Endothelial cell of umbilical vein (primary cell): ENCODE data around the gene MAP3K15. TPM values are rescaled to one million over a fixed set of nuclear protein-coding genes. Genes with fewer than 3 reads are reported as not detected.

Experiments
- BruUV-seq: library from RNA; stranded (reverse); fragments of 400-500 nt; replicated peaks from 2 replicates; lab custom pipeline; 2021; lab: Mats Ljungman, UMichigan
- CTCF ChIA-PET: fragments of 300-600, 350-600 bp; sonication (Branson Sonifier 250); formaldehyde crosslinking; loops from one replicate; lab custom pipeline; 2021; ENCODE audit warnings: antibody characterized with exemption, inconsistent platforms; lab: Charles Lee
- POLR2A ChIA-PET: fragments of 300-600, 350-600 bp; sonication (Branson Sonifier 250); formaldehyde crosslinking; loops from one replicate; lab custom pipeline; 2021; ENCODE audit warnings: antibody characterized with exemption, inconsistent platforms; lab: Charles Lee
- DNase-seq: peaks from one replicate; pipeline ENCODE4 v3.0.0-alpha.2; 2011; ENCODE audit warnings: low read depth, low spot score
- FAIRE-seq: peaks from 2 replicates; lab custom pipeline; 2011; peaks lifted over from hg19 to GRCh38; lab: Jason Lieb, UNC
- H2AFZ ChIP-seq: 2 replicates; pipeline ENCODE4 v1.6.0; 2012; ENCODE audit warnings: low read depth, low read length, control low read depth, inconsistent platforms
- H3K27ac ChIP-seq: 2 replicates; pipeline ENCODE4 v1.5.1; 2011; ENCODE audit warnings: low read depth, mild to moderate bottlenecking, control low read depth, low read length, moderate library complexity; ENCODE audit not compliant: insufficient read depth
- H3K27me3 ChIP-seq, 2 experiments: 2 replicates each; pipeline versions ENCODE4 v1.6.0 to v1.6.1; 2011; ENCODE audit warnings: low read length in 2 of 2, mixed read lengths in 1 of 2; ENCODE audit not compliant: control insufficient read depth in 2 of 2, insufficient read depth in 2 of 2
- H3K36me3 ChIP-seq, 2 experiments: 2 replicates in 1 of 2; 3 replicates in 1 of 2; pipeline ENCODE4 v1.5.1; 2011; ENCODE audit warnings: low read length in 2 of 2, mild to moderate bottlenecking in 1 of 2, moderate library complexity in 1 of 2; ENCODE audit not compliant: control insufficient read depth in 2 of 2, insufficient read depth in 2 of 2; ENCODE audit errors: extremely low read depth in 1 of 2
- H3K4me1 ChIP-seq: 3 replicates; pipeline ENCODE4 v1.5.1; 2011; ENCODE audit warnings: mild to moderate bottlenecking, low read length; ENCODE audit not compliant: control insufficient read depth, insufficient read depth; ENCODE audit errors: extremely low read depth
- H3K4me2 ChIP-seq: 2 replicates; pipeline ENCODE4 v1.6.1; 2011; ENCODE audit warnings: low read length, control low read depth, mixed read lengths; ENCODE audit not compliant: insufficient read depth
- H3K4me3 ChIP-seq, 3 experiments: fragments of 200-600 bp in 1 of 3; sonication (generic), shearing (Covaris generic) in 1 of 3; replicated peaks in 1 of 3; 2 replicates each; pipeline ENCODE4 v1.5.1; 2011 to 2016; ENCODE audit warnings: control low read depth in 3 of 3, low read length in 3 of 3, mild to moderate bottlenecking in 2 of 3, inconsistent platforms in 1 of 3, low read depth in 1 of 3, moderate library complexity in 1 of 3; ENCODE audit not compliant: insufficient read depth in 1 of 3
- H3K79me2 ChIP-seq: 2 replicates; pipeline ENCODE4 v1.6.0; 2012; ENCODE audit warnings: low read length, inconsistent platforms; ENCODE audit not compliant: control insufficient read depth, insufficient read depth
- H3K9ac ChIP-seq: replicated peaks from 2 replicates; pipeline ENCODE3; 2011; ENCODE audit warnings: low read length, control low read depth; ENCODE audit not compliant: insufficient read depth; ENCODE audit errors: extremely low read depth
- H3K9me1 ChIP-seq: replicated peaks from 3 replicates; pipeline ENCODE4 v1.6.0; 2011; ENCODE audit warnings: mild to moderate bottlenecking, low read length; ENCODE audit not compliant: control insufficient read depth, insufficient read depth; ENCODE audit errors: extremely low read depth
- H3K9me3 ChIP-seq: replicated peaks from 2 replicates; pipeline ENCODE4 v1.5.1; 2012; ENCODE audit warnings: low read length, inconsistent platforms; ENCODE audit not compliant: control insufficient read depth, insufficient read depth
- H4K20me1 ChIP-seq: replicated peaks from 2 replicates; pipeline ENCODE3; 2011; ENCODE audit warnings: mild to moderate bottlenecking, low read length; ENCODE audit not compliant: control insufficient read depth, insufficient read depth; ENCODE audit errors: extremely low read depth
- EZH2 ChIP-seq: IDR thresholded peaks from 2 replicates; pipeline ENCODE4 v1.6.1; 2012; ENCODE audit warnings: borderline replicate concordance, low read depth, mild to moderate bottlenecking, moderate library complexity, low read length, inconsistent platforms; ENCODE audit not compliant: severe bottlenecking
- FOS ChIP-seq: IDR thresholded peaks from 2 replicates; pipeline ENCODE4 v1.6.1; 2011; ENCODE audit warnings: mild to moderate bottlenecking, low read length, moderate library complexity, borderline replicate concordance; ENCODE audit not compliant: insufficient read depth
- GATA2 ChIP-seq: IDR thresholded peaks from 2 replicates; pipeline ENCODE4 v1.7.0; 2011; ENCODE audit warnings: low read depth, mild to moderate bottlenecking, moderate library complexity, mixed read lengths, low read length; ENCODE audit not compliant: insufficient read length, insufficient read depth
- JUN ChIP-seq: IDR thresholded peaks from 2 replicates; pipeline ENCODE4 v1.6.1; 2011; ENCODE audit warnings: borderline replicate concordance, low read depth; ENCODE audit not compliant: insufficient read length, insufficient read depth
- MYC ChIP-seq: IDR thresholded peaks from one replicate; pipeline ENCODE4 v1.6.1; 2011; ENCODE audit warnings: mild to moderate bottlenecking, low read depth, low read length
- POLR2A ChIP-seq: IDR thresholded peaks from 2 replicates; pipeline ENCODE4 v1.6.1; 2012; ENCODE audit warnings: low read depth, mild to moderate bottlenecking, control low read depth, low read length
- POLR2AphosphoS5 ChIP-seq: IDR thresholded peaks from 2 replicates; pipeline ENCODE4 v1.6.1; 2012; ENCODE audit warnings: low read depth, mild to moderate bottlenecking, control low read depth, low read length, moderate library complexity; ENCODE audit not compliant: insufficient read depth
- dilution Hi-C: fragments of 300-500 bp; cut with MboI; formaldehyde crosslinking; loops from one replicate; pipeline ENCODE4 v1.15.0; 2019; ENCODE audit warnings: low sequenced_read_pairs; ENCODE audit not compliant: extremely low pct_ligation_motif_present
- intact Hi-C: fragments of 100-400 bp; cut with micrococcal nuclease; formaldehyde crosslinking; loops from one replicate; pipeline ENCODE4 v1.10.0; 2022
- polyA plus RNA-seq, 4 experiments: library from polyadenylated mRNA; depleted of rRNA in 3 of 4; stranded (reverse) in 3 of 4; unstranded in 1 of 4; fragments of >200 nt; gene quantifications; 2 replicates each; pipeline versions ENCODE4 v1.2.1 to v1.2.3, GENCODE V29; 2011 to 2012; ENCODE audit warnings: missing spikeins in 1 of 4
- total RNA-seq: library from RNA; stranded (reverse); gene quantifications from 2 replicates; pipeline ENCODE4 v1.2.3, GENCODE V29; 2021
- TF ChIP-seq, protein P1 (sequence below): IDR thresholded peaks from 2 replicates; pipeline ENCODE4 v1.6.1; 2011; ENCODE audit not compliant: insufficient read depth, insufficient read length
- TF ChIP-seq, protein P2 (sequence below), 2 donors: IDR thresholded peaks; 1 replicate in 1 of 2; 2 replicates in 1 of 2; pipeline ENCODE4 v1.5.1; 2011; ENCODE audit warnings: low read length in 2 of 2, mild to moderate bottlenecking in 2 of 2, moderate library complexity in 2 of 2, control low read depth in 1 of 2, inconsistent platforms in 1 of 2, low read depth in 1 of 2; ENCODE audit not compliant: insufficient read depth in 1 of 2; ENCODE audit errors: extremely low read depth in 1 of 2

Gene MAP3K15
- total and polyA plus RNA-seq, 2 donors (not counting 3 experiments of a cell fraction or from before 2014, with no cell fraction given): 0.01 to 0.09 TPM

DNA sequence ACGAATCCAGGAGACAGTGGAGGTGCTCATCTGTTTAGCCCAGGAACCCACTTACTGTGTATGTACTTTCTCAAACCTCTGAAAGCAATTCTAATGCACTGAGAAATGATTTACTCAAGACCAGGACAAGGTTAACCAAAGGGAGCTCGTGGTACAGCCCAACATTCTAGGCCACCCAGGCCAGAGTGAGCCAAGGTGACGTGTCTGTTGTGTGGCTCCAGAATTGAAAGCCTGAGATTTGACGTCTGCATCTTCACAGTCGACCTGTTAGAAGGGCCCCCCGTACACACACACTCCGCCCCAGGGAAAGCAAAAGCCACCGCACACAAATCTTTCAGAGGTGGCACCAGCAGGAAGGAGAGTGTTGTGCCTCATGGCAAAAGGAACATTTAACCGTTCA lies 2.3 kb downstream of the MAP3K15 start:
- FAIRE-seq (no peak), DNase-seq (no peak)
- no peaks in the 10 kb centered on the region for H3K36me3 ChIP-seq
- H3K4me1 ChIP-seq: no peaks in the 10 kb centered on the region
- intact Hi-C loops (no loop called here), dilution Hi-C loops (no loop called here)
- H3K9me1 ChIP-seq: no peaks in the 10 kb centered on the region
- no peak overlapping the region for H3K4me2 ChIP-seq
- H3K27me3 ChIP-seq: peaks cover 0 to 3% of the 10 kb centered on the region in 2 experiments
- H3K4me3 ChIP-seq: no peak overlapping the region
- H3K9ac ChIP-seq: no peak overlapping the region
- CTCF ChIA-PET: interaction anchor here (1.1 kb wide), 1 partner anchor 141 kb away, joined by 3 read pairs; no protein-coding TSS in a partner anchor
- TF ChIP-seq GATA2 (no peak), POLR2A (no peak), POLR2AphosphoS5 (no peak), JUN (no peak), EZH2 (no peak), MYC (no peak), FOS (no peak)
- TF ChIP-seq, protein P1, sequence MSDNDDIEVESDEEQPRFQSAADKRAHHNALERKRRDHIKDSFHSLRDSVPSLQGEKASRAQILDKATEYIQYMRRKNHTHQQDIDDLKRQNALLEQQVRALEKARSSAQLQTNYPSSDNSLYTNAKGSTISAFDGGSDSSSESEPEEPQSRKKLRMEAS: no peak
- TF ChIP-seq, protein P2, sequence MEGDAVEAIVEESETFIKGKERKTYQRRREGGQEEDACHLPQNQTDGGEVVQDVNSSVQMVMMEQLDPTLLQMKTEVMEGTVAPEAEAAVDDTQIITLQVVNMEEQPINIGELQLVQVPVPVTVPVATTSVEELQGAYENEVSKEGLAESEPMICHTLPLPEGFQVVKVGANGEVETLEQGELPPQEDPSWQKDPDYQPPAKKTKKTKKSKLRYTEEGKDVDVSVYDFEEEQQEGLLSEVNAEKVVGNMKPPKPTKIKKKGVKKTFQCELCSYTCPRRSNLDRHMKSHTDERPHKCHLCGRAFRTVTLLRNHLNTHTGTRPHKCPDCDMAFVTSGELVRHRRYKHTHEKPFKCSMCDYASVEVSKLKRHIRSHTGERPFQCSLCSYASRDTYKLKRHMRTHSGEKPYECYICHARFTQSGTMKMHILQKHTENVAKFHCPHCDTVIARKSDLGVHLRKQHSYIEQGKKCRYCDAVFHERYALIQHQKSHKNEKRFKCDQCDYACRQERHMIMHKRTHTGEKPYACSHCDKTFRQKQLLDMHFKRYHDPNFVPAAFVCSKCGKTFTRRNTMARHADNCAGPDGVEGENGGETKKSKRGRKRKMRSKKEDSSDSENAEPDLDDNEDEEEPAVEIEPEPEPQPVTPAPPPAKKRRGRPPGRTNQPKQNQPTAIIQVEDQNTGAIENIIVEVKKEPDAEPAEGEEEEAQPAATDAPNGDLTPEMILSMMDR (IDR thresholded peaks at IDR 0.05; ENCODE audit: extremely low read depth in 1 of 2, insufficient read depth in 1 of 2, low read depth in 1 of 2, low read length in 2 of 2): no peak
- no TSS peak for BruUV-seq
- no peaks in the 10 kb centered on the region for H3K9me3 ChIP-seq
- H3K27ac ChIP-seq: no peak overlapping the region
- H3K79me2 ChIP-seq: no peaks in the 10 kb centered on the region
- no peak overlapping the region for H2AFZ ChIP-seq
- POLR2A ChIA-PET: no interaction called here
- no peaks in the 10 kb centered on the region for H4K20me1 ChIP-seq
